ENCODE measurements around the gene C3orf49.

Gene C3orf49

DNA sequence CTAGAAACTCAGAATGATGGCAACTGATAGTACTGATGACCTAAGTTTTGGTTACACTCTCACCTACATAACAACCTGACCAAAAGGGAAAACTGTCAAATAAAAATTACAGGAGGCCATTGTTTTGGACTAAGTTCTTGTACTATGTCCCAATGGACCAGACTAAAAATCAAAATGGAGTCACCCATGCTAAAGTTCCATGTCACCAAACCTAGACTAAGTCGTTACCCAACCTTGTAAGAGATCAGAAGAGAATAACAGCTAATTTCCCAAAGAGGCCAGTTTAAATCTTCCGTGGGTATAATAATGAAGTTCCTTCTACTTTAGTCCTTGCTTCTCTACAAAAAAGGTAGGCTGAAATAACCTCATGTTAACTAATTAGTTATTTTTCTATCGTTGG is 32.2 kb downstream of the C3orf49 start:
- no peak for DNase-seq (ENCODE audit: low read depth)

DNA sequence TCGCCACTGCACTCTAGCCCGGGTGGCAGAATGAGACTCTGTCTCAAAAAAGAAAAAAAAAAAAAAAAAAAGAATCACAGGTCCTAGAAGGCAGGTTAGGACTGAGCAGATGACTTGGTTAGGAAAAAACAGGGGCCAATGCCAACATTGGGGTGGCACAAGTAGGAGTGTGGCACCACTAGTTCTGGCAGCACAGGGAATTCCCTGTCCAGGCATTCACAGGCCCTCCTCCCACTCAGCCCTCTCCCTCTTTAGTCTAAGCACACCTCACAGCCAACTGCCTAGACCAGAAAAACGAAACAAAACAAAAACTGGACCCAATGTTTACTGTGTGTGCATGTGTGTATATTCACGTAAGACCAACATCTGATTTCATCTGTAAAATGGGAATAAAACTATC is 34.0 kb downstream of the C3orf49 start:
- DNase-seq (ENCODE audit: low read depth) = no peak

DNA sequence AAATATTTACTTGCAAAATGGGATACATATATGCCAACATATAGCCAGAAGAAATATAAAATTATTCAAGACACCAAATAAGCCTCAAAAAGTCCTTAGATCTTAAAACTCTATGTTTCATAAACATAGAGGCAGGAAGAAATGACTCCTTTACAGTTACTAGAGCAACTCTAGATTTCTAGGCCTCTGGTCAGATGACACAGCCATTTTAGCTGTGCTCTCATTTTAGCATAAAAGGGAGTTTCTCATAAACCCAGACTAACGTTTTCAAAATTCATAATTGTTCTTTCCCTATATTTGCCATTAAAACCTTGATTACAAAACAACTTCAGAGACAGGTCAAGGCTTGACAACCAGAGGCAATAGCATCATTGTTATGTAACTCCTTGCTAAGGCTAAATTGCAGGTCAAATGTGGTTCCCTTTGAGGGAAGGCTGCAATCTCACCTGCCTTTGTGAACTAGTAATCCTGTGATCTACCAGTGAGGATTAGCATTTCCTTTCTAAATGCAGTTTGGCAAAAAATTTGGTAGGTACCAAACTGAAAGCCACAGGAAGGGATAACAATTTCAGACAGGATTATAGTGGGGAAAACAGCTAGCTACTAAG is 36.3 kb downstream of the C3orf49 start:
- DNase-seq (ENCODE audit: low read depth) = no peak

DNA sequence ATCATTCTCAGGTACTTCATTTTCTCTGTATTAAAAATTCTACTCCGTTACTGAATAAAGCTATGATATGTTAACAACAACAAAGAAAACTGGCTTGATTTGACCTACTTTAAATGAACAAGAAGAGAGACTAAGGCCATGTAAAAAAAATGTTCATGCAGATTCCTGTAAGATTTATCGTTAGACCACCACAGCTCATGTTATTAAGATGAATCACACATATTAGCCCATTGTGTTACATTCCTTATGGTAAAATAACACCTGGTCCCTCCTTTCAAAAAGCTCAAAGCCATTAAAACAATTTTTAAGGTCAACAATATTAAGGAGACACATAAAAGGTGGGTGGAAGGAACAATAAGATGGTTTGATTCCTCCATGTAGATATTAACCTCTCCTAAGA is 38.2 kb downstream of the C3orf49 start:
- DNase-seq (ENCODE audit: low read depth) = no peak

DNA sequence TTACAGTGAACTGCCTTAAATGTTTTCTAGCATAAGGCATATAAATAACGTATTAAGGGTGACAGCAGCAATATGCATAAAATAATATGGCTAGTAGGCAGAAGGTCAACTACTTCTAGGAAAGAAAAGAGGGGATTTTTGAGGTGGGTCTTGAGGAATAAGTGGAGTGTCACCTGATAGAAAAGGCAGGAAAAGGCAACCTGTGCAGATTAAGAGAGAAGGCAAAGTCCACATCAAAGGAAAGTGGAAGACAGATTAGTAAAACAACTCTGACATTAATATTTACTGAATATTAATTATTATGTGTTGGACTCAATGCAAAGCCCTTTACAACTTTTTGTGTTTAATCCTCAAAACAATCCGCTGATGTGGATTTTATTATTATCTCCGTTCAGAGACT is 41.7 kb downstream of the C3orf49 start:
- DNase-seq (ENCODE audit: low read depth) = no peak

DNA sequence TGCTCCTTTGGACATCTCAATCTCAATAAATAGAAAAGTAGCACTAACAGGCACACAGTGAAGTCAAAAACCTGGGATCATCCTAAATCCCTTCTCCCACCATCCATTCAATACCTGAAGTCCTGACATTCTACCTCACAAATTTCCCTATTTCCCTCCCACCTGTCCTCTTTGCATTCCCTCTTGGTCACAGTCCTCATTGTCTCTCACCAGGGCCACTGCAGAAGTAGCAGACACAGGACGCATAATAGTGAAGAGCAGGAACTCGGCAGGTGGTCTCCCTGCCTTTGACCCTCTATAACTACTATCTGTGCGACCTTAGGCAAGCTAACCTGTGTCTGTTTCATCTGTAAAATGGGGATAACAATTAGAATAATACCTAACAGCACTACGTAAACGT is 42.2 kb downstream of the C3orf49 start:
- no peak for DNase-seq (ENCODE audit: low read depth)

DNA sequence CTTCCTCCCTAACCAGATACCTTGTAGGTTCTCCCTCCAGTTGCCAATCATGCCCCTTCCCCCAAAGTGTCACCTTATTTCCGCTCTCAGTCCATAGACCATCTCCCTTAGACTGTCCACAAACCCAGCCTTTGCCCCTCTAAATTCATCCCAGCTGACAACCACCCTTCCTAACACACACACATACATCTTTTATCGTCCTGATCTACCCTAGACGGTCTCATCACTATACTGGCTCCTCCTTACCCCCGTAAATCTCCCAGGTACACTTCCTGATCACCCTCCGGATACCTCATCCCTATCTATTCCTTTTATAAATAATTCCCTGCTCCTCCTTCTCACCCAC is 43.7 kb downstream of the C3orf49 start:
- no peak for DNase-seq (ENCODE audit: low read depth)

DNA sequence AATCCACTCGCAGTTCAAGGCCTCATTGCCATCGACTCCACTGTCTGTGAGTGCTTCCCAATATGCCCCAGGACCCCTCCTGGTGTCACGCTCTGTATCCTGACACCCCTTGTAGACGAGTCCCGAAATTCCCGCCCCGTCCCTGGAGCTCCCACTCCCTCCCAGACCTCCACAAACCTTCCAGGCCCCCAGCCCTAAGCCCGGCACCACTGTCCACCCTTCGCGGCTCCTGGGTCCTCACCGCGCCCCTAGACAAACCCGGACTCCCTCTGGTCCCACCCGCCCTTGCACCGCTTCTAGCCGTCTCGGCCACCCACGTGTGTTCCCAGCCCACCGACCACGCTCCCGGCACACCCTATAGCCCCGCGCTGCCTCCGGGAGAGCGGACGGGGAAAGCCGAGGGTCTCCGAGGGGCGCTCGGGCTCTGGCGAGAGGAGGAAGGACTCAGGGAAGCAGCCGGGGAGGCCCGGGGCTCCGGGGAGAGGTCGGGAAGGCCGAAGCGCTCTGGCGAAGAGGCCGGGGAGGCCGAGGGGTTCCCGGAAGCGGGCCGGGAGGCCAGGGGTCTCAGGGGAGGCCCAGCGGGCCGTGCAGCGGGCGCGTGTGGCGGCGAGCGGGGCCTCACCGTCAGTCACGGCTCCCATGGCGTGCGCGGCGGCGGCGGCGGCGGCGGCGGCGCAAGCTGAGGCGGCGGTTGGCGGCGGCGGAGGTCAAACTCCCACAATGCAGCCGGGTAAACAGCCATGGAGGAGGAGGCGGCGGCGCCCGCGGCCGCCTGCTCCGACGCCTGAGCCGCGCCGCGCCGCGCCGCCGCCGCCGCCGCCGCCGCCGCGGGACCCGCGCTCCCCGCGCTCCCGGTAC is 44.3 kb downstream of the C3orf49 start, which contains the start of the genes ATXN7 and THOC7:
ATXN7 (plus strand) TSS at position 718 of the 858 bp plus-strand sequence. CDS start 48,732 bp downstream, outside the sequence.
THOC7 (minus strand) TSS at position 656 of the 858 bp plus-strand sequence; CDS start at position 641, 15 bp downstream.
- no peak for DNase-seq (ENCODE audit: low read depth)

DNA sequence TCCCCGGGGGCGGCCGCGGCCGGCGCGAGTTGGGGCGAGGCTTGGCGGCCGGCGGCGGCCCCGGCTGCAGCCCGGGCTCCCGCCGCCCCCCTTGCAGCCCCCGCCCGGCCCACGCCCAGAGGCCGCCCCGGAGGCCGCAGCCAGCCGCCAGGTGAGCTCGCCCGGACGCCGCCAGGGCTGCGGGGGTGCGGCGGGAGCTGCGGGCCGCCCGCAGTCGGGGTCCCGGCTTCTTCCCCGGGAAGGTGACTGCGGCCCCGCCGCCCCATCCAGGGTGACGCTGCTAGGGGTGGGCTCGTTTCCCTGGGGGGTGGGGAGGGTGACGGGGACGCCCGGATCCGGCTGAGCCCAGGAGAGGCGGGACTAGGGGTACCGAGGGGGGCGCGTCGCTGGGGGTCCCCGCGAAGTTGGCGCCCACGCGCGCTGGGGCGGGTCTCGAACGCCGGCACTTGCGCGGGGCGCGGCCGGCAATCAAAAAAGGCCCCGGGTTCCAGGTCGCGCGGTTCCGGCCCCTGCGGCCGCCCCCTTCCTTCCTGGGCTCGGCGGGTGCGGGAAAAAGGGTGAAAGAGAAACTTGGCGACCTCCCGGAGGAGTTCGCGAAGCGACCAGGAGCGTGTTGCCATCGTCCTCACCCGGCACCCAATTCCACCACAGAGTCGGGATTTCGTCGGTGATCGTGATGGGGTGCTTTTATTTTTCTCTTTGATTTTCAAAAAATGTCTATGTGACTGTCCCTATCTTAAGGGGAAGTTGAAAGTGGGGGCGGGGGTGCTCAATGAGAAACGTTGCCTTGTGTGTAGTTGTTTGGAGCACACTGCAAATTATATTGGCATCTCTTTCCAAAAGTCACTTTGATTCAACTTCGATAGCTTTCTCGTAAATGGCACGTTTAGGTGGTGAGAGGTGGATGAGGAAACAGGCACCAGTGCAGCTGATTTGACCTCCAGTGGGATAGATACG is 45.2 kb downstream of the C3orf49 start:
- DNase-seq (ENCODE audit: low read depth) = no peak

DNA sequence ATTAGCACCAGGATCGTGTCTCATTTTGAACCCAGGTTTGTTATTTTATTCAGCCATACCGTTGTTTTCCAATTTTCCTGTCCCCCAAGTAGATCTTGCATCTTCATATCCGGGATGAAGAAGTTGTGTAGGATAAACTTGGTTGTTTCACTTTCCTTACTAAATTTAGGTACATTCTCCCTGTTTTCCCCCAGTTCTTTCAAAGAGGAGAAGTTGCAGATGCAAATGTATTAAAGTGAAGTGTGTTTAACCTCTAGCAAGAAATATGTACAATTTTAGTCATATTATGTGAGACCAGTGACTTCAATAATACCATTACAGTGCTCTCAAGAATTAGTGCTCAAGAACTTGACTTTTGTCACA is 45.8 kb downstream of the C3orf49 start:
- no peak for DNase-seq (ENCODE audit: low read depth)

DNA sequence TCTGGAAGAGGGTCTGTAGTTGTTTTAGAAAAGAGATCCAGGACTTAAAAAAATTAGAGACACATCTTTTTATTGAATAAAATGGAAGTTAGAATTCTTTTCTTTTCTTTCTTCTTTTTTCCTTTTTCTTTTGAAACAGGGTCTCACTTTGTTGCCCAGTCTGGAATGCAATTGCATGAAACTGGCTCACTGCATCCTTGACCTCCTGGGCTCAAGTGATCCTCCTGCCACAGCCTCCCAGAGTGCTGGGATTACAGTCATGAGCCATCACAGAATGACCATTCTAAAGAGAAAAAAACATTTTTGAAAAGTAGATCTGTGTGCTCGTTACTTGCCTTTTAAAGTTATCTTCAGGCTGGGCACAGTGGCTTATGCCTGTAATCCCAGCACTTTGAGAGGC is 48.1 kb downstream of the C3orf49 start:
- DNase-seq (ENCODE audit: low read depth) = no peak

DNA sequence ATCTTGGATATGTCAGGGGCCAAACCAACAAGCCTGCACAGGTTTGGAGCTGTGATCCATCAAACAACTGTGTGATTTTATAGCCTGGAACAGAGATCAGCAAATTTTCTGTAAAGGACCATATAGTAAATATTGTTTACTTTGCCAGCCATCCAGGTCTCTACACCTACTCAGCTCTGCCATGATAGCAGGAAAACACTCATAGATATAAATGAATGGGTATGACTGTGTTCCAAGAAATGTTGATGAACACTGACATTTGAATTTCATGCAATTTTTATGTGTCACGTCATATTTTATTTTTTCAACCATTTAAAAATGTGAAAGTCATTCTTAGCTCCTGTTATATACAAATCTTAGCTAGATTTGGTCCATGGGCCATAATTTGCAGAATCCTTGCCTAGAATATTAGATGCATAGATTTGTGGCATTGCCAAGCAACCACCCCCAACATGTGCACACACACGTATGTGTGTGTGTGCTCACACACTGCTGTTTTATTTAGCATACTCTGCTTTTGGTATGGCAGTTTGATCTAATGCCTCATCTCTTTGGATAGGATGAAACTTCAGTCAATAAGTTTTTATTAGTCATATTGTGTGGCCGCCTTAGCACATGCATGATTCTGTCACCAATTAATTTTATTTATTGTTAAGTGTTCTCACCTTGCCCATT is 51.0 kb downstream of the C3orf49 start:
- no peak for DNase-seq (ENCODE audit: low read depth)

DNA sequence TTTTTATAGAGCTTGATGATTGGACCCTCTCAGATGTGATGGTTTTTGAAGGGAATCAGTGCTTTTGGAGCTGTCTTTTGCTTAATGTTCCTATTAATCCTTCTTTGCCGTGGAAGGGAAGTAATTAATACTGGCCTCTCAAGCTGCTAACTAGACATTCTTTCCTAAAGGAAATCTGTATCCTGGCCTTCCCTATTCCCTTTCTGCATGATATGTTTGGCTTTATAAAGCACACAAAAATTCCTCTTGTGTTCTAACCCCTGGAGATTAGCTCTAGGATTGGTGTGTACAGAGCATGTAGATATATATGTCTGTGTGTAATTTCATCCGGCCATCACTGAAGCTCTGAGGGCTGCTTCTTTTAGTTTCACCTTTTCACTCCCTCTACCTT is 51.5 kb downstream of the C3orf49 start:
- DNase-seq (ENCODE audit: low read depth) = no peak

DNA sequence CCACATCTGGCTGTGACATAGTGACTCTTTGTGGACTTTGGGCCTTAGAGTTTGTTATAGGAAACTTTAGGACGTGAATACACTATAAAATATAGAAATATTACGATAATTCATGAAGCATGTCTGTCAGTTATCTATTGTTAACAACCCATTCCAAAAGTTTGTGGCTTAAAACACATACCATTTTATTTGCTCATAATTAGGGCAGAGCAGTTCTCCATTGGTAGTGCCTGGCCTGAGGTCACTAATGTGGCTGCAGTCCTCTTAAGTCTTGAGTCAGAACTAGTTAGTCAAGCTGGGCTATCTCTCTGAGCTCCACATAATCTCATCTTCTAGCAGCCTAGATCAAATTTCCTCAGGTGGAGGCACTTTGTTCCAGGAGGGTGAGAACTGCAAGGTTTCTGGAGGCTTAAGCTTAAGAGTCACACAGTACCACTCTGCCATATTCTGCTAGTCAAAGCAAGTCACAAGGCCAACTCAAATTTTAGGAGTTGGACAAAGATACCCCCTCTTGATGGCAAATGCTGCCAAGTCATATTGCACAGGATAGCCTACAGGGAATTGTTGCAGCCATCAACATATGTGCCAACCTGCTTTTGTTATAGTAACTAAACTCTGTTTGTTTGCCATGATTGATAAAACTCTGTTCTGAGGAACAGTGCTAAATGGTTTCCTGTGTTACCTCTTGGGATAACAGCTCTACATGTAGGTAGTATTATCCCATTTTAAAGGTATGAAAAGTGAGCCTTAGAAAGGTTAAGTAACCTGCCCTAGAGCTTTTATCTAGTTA is 53.2 kb downstream of the C3orf49 start:
- DNase-seq (ENCODE audit: low read depth) = no peak

DNA sequence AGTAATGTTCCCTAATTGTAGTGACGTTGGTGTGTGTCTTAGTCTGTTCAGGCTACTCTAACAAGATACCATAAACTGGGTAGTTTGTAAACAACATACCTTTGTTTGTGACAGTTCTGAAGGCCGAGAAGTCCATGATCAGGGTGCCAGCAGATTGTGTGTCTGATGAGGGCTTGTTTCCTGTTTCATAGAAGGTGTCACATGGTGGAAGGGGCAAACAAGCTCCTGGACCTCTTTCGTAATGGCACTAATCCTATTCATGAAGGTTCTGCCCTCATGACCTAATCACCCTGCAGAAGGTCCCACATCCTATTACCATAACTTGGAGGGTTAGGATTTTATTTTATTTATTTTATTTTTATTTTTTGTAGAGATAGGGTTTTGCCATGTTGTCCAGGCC is 55.7 kb downstream of the C3orf49 start:
- DNase-seq (ENCODE audit: low read depth) = no peak

DNA sequence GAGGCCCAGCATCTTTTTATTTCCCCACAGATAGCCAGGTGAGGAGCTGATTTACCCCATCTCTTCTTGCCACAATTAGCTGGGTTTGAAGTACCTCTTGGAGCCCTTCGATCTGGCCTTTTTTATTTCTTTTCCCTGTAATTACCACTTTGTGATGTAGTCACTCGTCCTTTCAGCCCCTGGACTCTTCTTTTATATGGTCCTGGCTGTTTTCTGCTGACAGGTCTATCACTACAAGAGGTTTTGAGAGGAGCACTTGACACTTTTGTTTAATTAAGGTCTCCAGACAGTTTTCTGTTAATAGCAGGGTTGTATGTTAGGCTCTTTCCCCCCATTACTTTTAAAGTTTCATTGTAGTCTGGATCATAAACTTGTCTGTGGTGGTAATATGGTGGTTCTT is 56.4 kb downstream of the C3orf49 start:
- DNase-seq (ENCODE audit: low read depth) = no peak

DNA sequence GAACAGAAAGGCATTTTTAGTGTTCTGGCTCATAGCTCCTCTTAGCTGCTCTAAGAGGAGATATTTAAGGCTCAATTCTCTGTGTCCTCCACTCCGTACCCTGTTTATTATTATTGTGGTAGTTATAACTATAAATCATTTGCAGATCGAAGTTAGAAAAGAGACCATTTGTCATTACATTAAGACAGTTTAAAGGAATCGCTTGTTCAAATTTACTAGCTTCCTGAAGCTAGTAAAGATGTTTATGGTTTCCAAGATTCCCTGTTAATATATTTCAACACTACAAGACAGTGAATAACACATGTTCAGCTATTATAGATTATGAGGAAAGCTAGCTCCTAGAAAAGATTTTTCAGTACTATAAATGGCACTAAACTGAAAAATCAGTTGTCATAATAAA is 57.2 kb downstream of the C3orf49 start:
- no peak for DNase-seq (ENCODE audit: low read depth)

DNA sequence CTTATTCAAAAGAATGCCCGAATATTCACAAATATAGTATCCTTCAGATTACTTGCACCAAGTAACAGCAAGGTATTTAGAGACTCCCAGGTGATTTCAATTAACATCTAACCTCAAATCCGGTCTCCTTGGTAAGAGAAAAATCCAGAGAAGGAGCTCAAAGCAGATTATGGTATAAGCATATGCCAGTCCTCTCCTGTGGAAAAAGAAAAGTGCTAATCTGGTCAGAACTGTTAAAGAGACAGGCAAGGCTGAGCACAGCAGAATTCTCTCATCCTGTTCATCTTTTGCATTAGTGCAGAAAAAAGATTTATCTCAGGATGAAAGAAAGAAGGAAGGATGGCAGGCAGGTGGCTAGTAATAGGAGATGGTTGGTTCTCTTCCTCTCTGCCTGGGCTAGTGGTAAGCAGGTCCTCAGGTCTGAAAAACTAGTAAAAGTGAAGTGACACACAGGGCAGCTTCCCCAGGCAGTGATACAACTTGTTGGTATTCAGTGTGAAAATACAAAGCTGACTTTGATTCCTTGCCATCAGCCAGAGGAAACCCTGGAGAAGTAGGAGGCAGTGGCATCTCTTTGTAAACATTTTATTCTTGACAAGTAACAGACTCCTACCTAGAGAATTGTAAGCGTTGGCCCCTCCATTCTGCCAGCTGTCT is 58.8 kb downstream of the C3orf49 start:
- DNase-seq (ENCODE audit: low read depth) = no peak

DNA sequence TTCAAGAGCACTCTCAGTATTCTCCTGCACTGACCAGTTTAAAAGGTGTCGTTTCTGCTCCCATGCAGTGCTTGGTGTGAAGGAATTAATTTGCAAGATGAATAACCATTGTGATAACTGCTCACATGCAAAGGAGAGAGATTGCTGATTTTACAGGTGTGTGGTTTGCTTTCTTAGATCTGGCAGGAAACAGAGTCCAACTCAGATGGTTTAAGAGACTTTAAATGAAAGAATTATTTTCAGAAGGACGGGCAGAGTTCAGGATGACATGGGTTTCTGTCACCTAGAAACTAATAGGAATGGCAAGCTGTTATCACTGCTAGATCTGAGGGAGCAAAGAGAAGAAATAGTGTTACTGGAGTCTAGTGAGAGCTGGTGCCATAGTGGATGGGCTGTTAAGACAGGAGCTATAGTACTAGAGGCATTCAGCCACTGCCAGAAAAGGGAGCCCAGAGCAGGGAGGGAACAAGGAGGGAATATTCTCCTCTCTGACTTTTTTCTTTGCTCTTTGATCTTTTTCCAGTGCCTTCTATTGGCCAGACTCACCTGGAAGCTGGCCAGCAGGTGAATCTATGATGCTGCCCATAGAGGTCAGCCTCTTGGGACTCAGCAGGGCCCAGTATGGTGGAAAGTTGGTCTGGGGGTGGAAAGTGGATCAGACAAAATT is 59.4 kb downstream of the C3orf49 start:
- DNase-seq (ENCODE audit: low read depth) = no peak

DNA sequence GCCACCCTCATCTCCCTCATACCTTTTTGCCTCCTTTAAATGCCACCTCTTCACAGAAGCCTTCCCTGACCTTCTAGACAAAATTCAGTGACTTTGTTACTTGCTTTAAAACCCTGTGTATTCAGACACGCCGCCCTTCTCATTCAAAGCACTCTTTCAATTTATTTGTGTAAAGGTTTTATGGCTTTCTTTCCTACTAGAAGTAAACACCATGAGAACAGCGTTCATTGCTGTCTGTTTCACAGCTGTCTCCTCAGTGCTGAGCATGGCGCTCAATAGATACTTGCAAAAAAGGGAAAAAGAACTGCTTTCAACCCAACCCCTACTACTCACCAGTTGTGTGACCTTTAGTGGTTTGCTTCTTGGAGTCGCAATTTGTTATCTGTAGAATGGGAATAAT is 61.6 kb downstream of the C3orf49 start:
- no peak for DNase-seq (ENCODE audit: low read depth)

Measured in CMK (cell line).